IPS-20b (cell line): ENCODE data around the gene GOLGA3.
"Not testable (repeated sequence)": the region's sequence is repeated elsewhere in the genome, so short reads cannot be mapped to it uniquely, and the experiment has no call there.

Source experiments
- H3K27ac ChIP-seq: one replicate; pipeline ENCODE4 v1.5.1; 2013; ENCODE audit warnings: low read length
- H3K27me3 ChIP-seq: 2 replicates; pipeline ENCODE4 v1.6.1; 2013; ENCODE audit warnings: mild to moderate bottlenecking, low read length, inconsistent platforms; ENCODE audit not compliant: insufficient read depth
- H3K36me3 ChIP-seq: 2 replicates; pipeline ENCODE4 v1.6.1; 2013; ENCODE audit warnings: low read depth, mild to moderate bottlenecking, inconsistent platforms, low read length, moderate library complexity; ENCODE audit not compliant: insufficient read depth
- H3K4me1 ChIP-seq: 2 replicates; pipeline ENCODE4 v1.6.1; 2013; ENCODE audit warnings: mild to moderate bottlenecking, control low read depth, inconsistent platforms, low read length, moderate library complexity; ENCODE audit not compliant: insufficient read depth
- H3K4me3 ChIP-seq: 2 replicates; pipeline ENCODE4 v1.5.1; 2013; ENCODE audit warnings: mild to moderate bottlenecking, low read length, inconsistent platforms
- H3K9ac ChIP-seq: 2 replicates; pipeline ENCODE4 v1.6.1; 2013; ENCODE audit warnings: low read depth, mild to moderate bottlenecking, inconsistent platforms, low read length, moderate library complexity
- H3K9me3 ChIP-seq: 2 replicates; pipeline ENCODE4 v1.6.1; 2013; ENCODE audit warnings: mild to moderate bottlenecking, low read depth, low read length, inconsistent platforms; ENCODE audit not compliant: insufficient read depth

The GOLGA3 gene

GRCh38 chr12:132806857-132807256 lies 21.8 kb downstream of the GOLGA3 start:
- H3K4me1 ChIP-seq: no peaks in the 10 kb centered on the region
- H3K9ac ChIP-seq: no peak overlapping the region
- no peak overlapping the region for H3K4me3 ChIP-seq
- H3K36me3 ChIP-seq: peaks cover 60% of the 10 kb centered on the region
- H3K9me3 ChIP-seq: no peaks in the 10 kb centered on the region; the same call in 1 of the 2 replicates
- no peak overlapping the region for H3K27ac ChIP-seq
- no peaks in the 10 kb centered on the region for H3K27me3 ChIP-seq

GRCh38 chr12:132804426-132804861 lies 24.2 kb downstream of the GOLGA3 start:
- H3K36me3 ChIP-seq: peaks cover 74% of the 10 kb centered on the region
- no peaks in the 10 kb centered on the region for H3K4me1 ChIP-seq
- no peaks in the 10 kb centered on the region for H3K9me3 ChIP-seq
- H3K9ac ChIP-seq: no peak overlapping the region
- H3K27me3 ChIP-seq: no peaks in the 10 kb centered on the region
- H3K4me3 ChIP-seq: no peak overlapping the region
- no peak overlapping the region for H3K27ac ChIP-seq

- no peaks in the 10 kb centered on the region for H3K27me3 ChIP-seq
- no peaks in the 10 kb centered on the region for H3K4me1 ChIP-seq
- no peak overlapping the region for H3K9ac ChIP-seq
- H3K9me3 ChIP-seq: no peaks in the 10 kb centered on the region
- no peak overlapping the region for H3K4me3 ChIP-seq
- peaks cover 79% of the 10 kb centered on the region for H3K36me3 ChIP-seq
- H3K27ac ChIP-seq: no peak overlapping the region
Observed at GRCh38 chr12:132803888-132804287, 24.8 kb downstream of the GOLGA3 start.

GRCh38 chr12:132803125-132803524 lies 25.5 kb downstream of the GOLGA3 start:
- Histone ChIP-seq H3K27me3 (no peaks in the 10 kb centered on the region), H3K9ac (no peak overlapping the region), H3K4me1 (no peaks in the 10 kb centered on the region), H3K4me3 (no peak overlapping the region), H3K36me3 (peaks cover 79% of the 10 kb centered on the region), H3K27ac (no peak overlapping the region), H3K9me3 (no peaks in the 10 kb centered on the region)

- H3K36me3 ChIP-seq: peaks cover 81% of the 10 kb centered on the region
- H3K27ac ChIP-seq: no peak overlapping the region
- no peaks in the 10 kb centered on the region for H3K27me3 ChIP-seq
- H3K4me1 ChIP-seq: no peaks in the 10 kb centered on the region
- H3K9ac ChIP-seq: no peak overlapping the region
- H3K4me3 ChIP-seq: no peak overlapping the region
- no peaks in the 10 kb centered on the region for H3K9me3 ChIP-seq
Observed at GRCh38 chr12:132801741-132802140, 26.9 kb downstream of the GOLGA3 start.

- Histone ChIP-seq H3K9ac (no peak overlapping the region), H3K4me3 (no peak overlapping the region), H3K27me3 (no peaks in the 10 kb centered on the region), H3K9me3 (no peaks in the 10 kb centered on the region), H3K4me1 (no peaks in the 10 kb centered on the region), H3K27ac (no peak overlapping the region), H3K36me3 (peaks cover 87% of the 10 kb centered on the region)
Observed at GRCh38 chr12:132798836-132799235, 29.8 kb downstream of the GOLGA3 start.

- H3K27me3 ChIP-seq: no peaks in the 10 kb centered on the region
- peaks cover 82% of the 10 kb centered on the region for H3K36me3 ChIP-seq
- no peak overlapping the region for H3K4me3 ChIP-seq
- no peak overlapping the region for H3K27ac ChIP-seq
- no peaks in the 10 kb centered on the region for H3K4me1 ChIP-seq
- no peak overlapping the region for H3K9ac ChIP-seq
- no peaks in the 10 kb centered on the region for H3K9me3 ChIP-seq
Observed at GRCh38 chr12:132797820-132798570, 30.7 kb downstream of the GOLGA3 start.

GRCh38 chr12:132795847-132796246 lies 32.8 kb downstream of the GOLGA3 start:
- peaks cover 73% of the 10 kb centered on the region for H3K36me3 ChIP-seq
- no peak overlapping the region for H3K9ac ChIP-seq
- no peaks in the 10 kb centered on the region for H3K4me1 ChIP-seq
- H3K27me3 ChIP-seq: no peaks in the 10 kb centered on the region
- H3K27ac ChIP-seq: no peak overlapping the region
- H3K9me3 ChIP-seq: no peaks in the 10 kb centered on the region
- no peak overlapping the region for H3K4me3 ChIP-seq

GRCh38 chr12:132791940-132792339 lies 36.7 kb downstream of the GOLGA3 start:
- H3K9me3 ChIP-seq, H3K27me3 ChIP-seq, H3K9ac ChIP-seq, H3K4me3 ChIP-seq, H3K4me1 ChIP-seq, H3K27ac ChIP-seq: not testable (repeated sequence)
- H3K36me3 ChIP-seq: peaks cover 56% of the 10 kb centered on the region

GRCh38 chr12:132789099-132789471 lies 39.6 kb downstream of the GOLGA3 start:
- Histone ChIP-seq H3K27me3 (no peaks in the 10 kb centered on the region), H3K27ac (no peak overlapping the region), H3K36me3 (peaks cover 53% of the 10 kb centered on the region), H3K4me3 (no peak overlapping the region), H3K9me3 (no peaks in the 10 kb centered on the region), H3K9ac (no peak overlapping the region), H3K4me1 (no peaks in the 10 kb centered on the region)

GRCh38 chr12:132788375-132789098 lies 40.1 kb downstream of the GOLGA3 start:
- Histone ChIP-seq H3K9me3 (no peaks in the 10 kb centered on the region), H3K4me1 (no peaks in the 10 kb centered on the region), H3K36me3 (peaks cover 53% of the 10 kb centered on the region), H3K4me3 (no peak overlapping the region), H3K9ac (no peak overlapping the region), H3K27me3 (no peaks in the 10 kb centered on the region), H3K27ac (no peak overlapping the region)

- Histone ChIP-seq H3K36me3 (peaks cover 58% of the 10 kb centered on the region), H3K9ac (no peak overlapping the region), H3K27ac (no peak overlapping the region), H3K4me1 (no peaks in the 10 kb centered on the region), H3K4me3 (no peak overlapping the region), H3K27me3 (no peaks in the 10 kb centered on the region), H3K9me3 (no peaks in the 10 kb centered on the region)
Observed at GRCh38 chr12:132787877-132788276, 40.8 kb downstream of the GOLGA3 start.
